A549 (cell line): ENCODE results near the gene PEX11B. TPM values are rescaled to one million over a fixed set of nuclear protein-coding genes. Genes with fewer than 3 reads are reported as not detected.

Source experiments
- BHLHE40 ChIP-seq: IDR thresholded peaks from 2 replicates; pipeline ENCODE4 v1.6.1; 2012; ENCODE audit warnings: low read depth, low read length, inconsistent platforms
- CBX8 ChIP-seq: fragments of 200-600 bp; sonication (generic); IDR thresholded peaks from 2 replicates; pipeline ENCODE4 v1.6.1; 2016
- CEBPB ChIP-seq, 2 experiments: fragments of >200 bp in 1 of 2; sonication (Bioruptor Twin) in 1 of 2; formaldehyde crosslinking in 1 of 2; IDR thresholded peaks; 2 replicates each; pipeline ENCODE4 v1.6.1; 2012 to 2016
- CHD4 ChIP-seq: fragments of 200-600 bp; sonication (generic); IDR thresholded peaks from 2 replicates; pipeline ENCODE4 v1.6.1; 2016; ENCODE audit warnings: antibody characterized with exemption, mild to moderate bottlenecking, borderline replicate concordance
- EHMT2 ChIP-seq: fragments of 200-600 bp; sonication (generic); IDR thresholded peaks from 2 replicates; pipeline ENCODE4 v1.6.1; 2016; ENCODE audit warnings: antibody characterized with exemption, low read depth, mild to moderate bottlenecking, moderate library complexity
- EP300 ChIP-seq, 2 experiments: fragments of >200 bp; sonication (Bioruptor Twin); formaldehyde crosslinking; IDR thresholded peaks; 2 replicates in 1 of 2; 3 replicates in 1 of 2; pipeline ENCODE4 v1.6.1; 2016 to 2017
- ESRRA ChIP-seq: fragments of 150-350 bp; IDR thresholded peaks from 2 replicates; pipeline ENCODE4 v1.6.1; 2014; ENCODE audit warnings: mild to moderate bottlenecking, low read length, borderline replicate concordance
- FOSL2 ChIP-seq, 2 experiments: fragments of 450-650 bp in 1 of 2; fragments of >200 bp in 1 of 2; sonication (Bioruptor Twin) in 1 of 2; formaldehyde crosslinking; IDR thresholded peaks; 2 replicates each; pipeline versions ENCODE4 v1.5.0 to v1.6.1; 2016 to 2020; ENCODE audit warnings: mild to moderate bottlenecking in 1 of 2, moderate library complexity in 1 of 2
- FOXS1 ChIP-seq: fragments of 250-450 bp; sonication (Bioruptor Pico); IDR thresholded peaks from 2 replicates; pipeline ENCODE4 v1.5.0; 2020; ENCODE audit warnings: mild to moderate bottlenecking, moderate library complexity
- GATA3 ChIP-seq: IDR thresholded peaks from 2 replicates; pipeline ENCODE4 v1.6.1; 2012; ENCODE audit warnings: borderline replicate concordance
- HDAC2 ChIP-seq: fragments of 200-600 bp; sonication (generic); IDR thresholded peaks from 2 replicates; pipeline ENCODE4 v1.6.1; 2016
- HEYL ChIP-seq: fragments of 250-450 bp; sonication (Bioruptor Pico); IDR thresholded peaks from 2 replicates; pipeline ENCODE4 v1.8.0; 2021; ENCODE audit warnings: mild to moderate bottlenecking, moderate library complexity
- HOXB5 ChIP-seq: fragments of 250-450 bp; sonication (Bioruptor Pico); IDR thresholded peaks from 2 replicates; pipeline ENCODE4 v1.5.0; 2020; ENCODE audit warnings: mild to moderate bottlenecking, moderate library complexity
- JUNB ChIP-seq: fragments of >200 bp; sonication (Bioruptor Twin); formaldehyde crosslinking; IDR thresholded peaks from 2 replicates; pipeline ENCODE4 v1.6.1; 2016
- KDM5A ChIP-seq: fragments of 200-600 bp; sonication (generic); IDR thresholded peaks from 2 replicates; pipeline ENCODE4 v1.6.1; 2016; ENCODE audit warnings: antibody characterized with exemption, mild to moderate bottlenecking
- MAFK ChIP-seq: fragments of 450-650 bp; IDR thresholded peaks from 2 replicates; pipeline ENCODE4 v1.6.1; 2014; ENCODE audit not compliant: partially characterized antibody
- MAX ChIP-seq: IDR thresholded peaks from 2 replicates; pipeline ENCODE4 v1.6.1; 2012
- MAZ ChIP-seq: fragments of 150-350 bp; IDR thresholded peaks from 2 replicates; pipeline ENCODE4 v1.6.1; 2014; ENCODE audit warnings: antibody characterized with exemption, low read depth, low read length, borderline replicate concordance
- NPAS2 ChIP-seq: fragments of 250-450 bp; sonication (Bioruptor Pico); IDR thresholded peaks from 2 replicates; pipeline ENCODE4 v1.8.0; 2022; ENCODE audit warnings: mild to moderate bottlenecking, moderate library complexity, borderline replicate concordance
- PBX3 ChIP-seq: IDR thresholded peaks from 2 replicates; pipeline ENCODE4 v1.6.1; 2012
- PHF8 ChIP-seq: fragments of 200-600 bp; sonication (generic); IDR thresholded peaks from 2 replicates; pipeline ENCODE4 v1.6.1; 2016; ENCODE audit warnings: low read depth, mild to moderate bottlenecking, antibody characterized with exemption, moderate library complexity, borderline replicate concordance
- POLR2AphosphoS2 ChIP-seq: conservative IDR thresholded peaks from 2 replicates; pipeline ENCODE4 v1.6.1; 2012; ENCODE audit warnings: low read length, improper control_type of control experiment, inconsistent platforms
- RAD21 ChIP-seq, 2 experiments: fragments of >200 bp in 1 of 2; sonication (Bioruptor Twin) in 1 of 2; formaldehyde crosslinking in 1 of 2; IDR thresholded peaks in 1 of 2; conservative IDR thresholded peaks in 1 of 2; 2 replicates in 1 of 2; 3 replicates in 1 of 2; pipeline ENCODE4 v1.6.1; 2012 to 2018; ENCODE audit warnings: inconsistent platforms in 1 of 2
- RFX5 ChIP-seq: fragments of 450-650 bp; IDR thresholded peaks from 2 replicates; pipeline ENCODE4 v1.7.1; 2014; ENCODE audit warnings: antibody characterized with exemption, mild to moderate bottlenecking, moderate library complexity
- RNF2 ChIP-seq: fragments of 200-600 bp; sonication (generic); IDR thresholded peaks from 2 replicates; pipeline ENCODE4 v1.6.1; 2016; ENCODE audit warnings: low read depth, mild to moderate bottlenecking, antibody characterized with exemption, moderate library complexity, borderline replicate concordance
- TFCP2L1 ChIP-seq: fragments of 250-450 bp; sonication (Bioruptor Pico); IDR thresholded peaks from 2 replicates; pipeline ENCODE4 v1.5.0; 2021; ENCODE audit warnings: mild to moderate bottlenecking
- TP53 ChIP-seq: fragments of 250-450 bp; sonication (Bioruptor Pico); IDR thresholded peaks from 2 replicates; pipeline ENCODE4 v1.5.0; 2021; ENCODE audit warnings: mild to moderate bottlenecking, moderate library complexity
- ZFP36 ChIP-seq: fragments of 450-650 bp; IDR thresholded peaks from 2 replicates; pipeline ENCODE4 v1.6.1; 2014; ENCODE audit warnings: borderline replicate concordance; ENCODE audit not compliant: partially characterized antibody
- polyA plus RNA-seq, 4 experiments: library from polyadenylated mRNA; depleted of rRNA in 3 of 4; stranded (reverse); fragments of >200 nt; fragmentation: RNase III in 1 of 4; extraction: RNeasy Plus Mini Kit Qiagen cat#74134 plus additional on column Dnase treatment in 1 of 4; gene quantifications; 2 replicates in 3 of 4; 3 replicates in 1 of 4; pipeline ENCODE4 v1.2.3, GENCODE V29; 2011 to 2017
- TF ChIP-seq, protein P1 (sequence below): fragments of 450-650 bp; IDR thresholded peaks from 2 replicates; pipeline ENCODE4 v1.6.1; 2014; ENCODE audit warnings: antibody characterized with exemption
- TF ChIP-seq, protein P2 (sequence below): fragments of 250-450 bp; sonication (Bioruptor Pico); IDR thresholded peaks from 2 replicates; pipeline ENCODE4 v1.5.0; 2021; ENCODE audit warnings: mild to moderate bottlenecking, moderate library complexity, borderline replicate concordance
- TF ChIP-seq, protein P3 (sequence below): fragments of >200 bp; sonication (Bioruptor Twin); formaldehyde crosslinking; IDR thresholded peaks from 2 replicates; pipeline ENCODE4 v1.6.1; 2016
- TF ChIP-seq, protein P4 (sequence below): IDR thresholded peaks from 2 replicates; pipeline ENCODE4 v1.6.1; 2012; ENCODE audit warnings: low read depth, borderline replicate concordance
- TF ChIP-seq, protein P5 (sequence below): fragments of 150-350 bp; IDR thresholded peaks from 2 replicates; pipeline ENCODE4 v1.6.1; 2014; ENCODE audit warnings: low read depth, mild to moderate bottlenecking, low read length
- TF ChIP-seq, protein P6 (sequence below): fragments of >200 bp; sonication (Bioruptor Twin); formaldehyde crosslinking; IDR thresholded peaks from 3 replicates; pipeline ENCODE4 v1.5.1; 2016

PEX11B gene
- polyA plus RNA-seq, 2 of the 4 experiments (the other 2 are of a cell fraction) = 13.9 to 40.6 TPM

DNA sequence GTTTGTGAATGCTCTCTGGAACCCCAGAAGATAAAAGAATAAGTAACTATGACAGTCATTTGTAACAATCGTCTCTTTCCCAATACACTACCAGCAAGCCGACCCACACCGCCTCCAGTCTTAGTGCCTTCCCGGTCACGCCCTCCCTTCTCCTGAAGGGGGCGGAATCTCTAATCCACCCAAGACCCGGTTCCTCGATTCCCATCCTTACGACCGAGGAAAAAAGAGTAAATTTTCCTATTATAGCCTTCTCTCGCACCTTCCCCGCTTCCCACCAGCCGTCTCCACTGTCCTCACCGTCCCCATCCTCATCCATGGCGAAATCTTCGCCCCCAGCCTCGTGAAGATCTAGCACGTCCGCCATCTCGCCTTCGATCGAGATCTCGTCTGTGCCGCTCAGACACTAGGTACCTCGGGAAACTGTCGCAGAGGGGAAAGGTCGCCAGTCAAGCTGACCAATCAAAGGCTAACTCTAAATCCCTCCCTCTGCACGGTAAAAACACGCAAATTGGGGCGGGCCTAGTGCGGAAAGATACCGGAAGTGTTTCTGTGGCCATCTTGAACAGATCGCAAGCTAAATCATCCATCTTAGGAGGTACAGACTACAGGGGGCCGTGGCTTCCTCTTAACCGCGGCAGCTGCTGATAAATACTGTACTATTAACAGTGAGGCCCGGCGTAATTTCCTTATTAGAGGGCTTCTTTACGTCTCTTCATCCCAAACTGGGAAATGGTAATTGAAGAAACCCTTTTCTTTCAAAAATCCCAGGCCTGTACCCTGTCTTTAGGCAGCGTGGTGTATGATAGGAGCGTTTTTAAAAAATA lies 8.8 kb upstream of the PEX11B start, which contains the start of gene RBM8A (continued):
- TF ChIP-seq MAX (peak; percentile 74), EHMT2 (no peak), HOXB5 (CRISPR knock-in tag) (0 out of 2 replicates have a peak, but pooled peaks have one; percentile 23), KDM5A (peak; percentile 93), EP300 (IDR thresholded peaks at IDR 0.05) (no peak), PHF8 (peak; percentile 98), HEYL (CRISPR knock-in tag) (no peak), FOXS1 (CRISPR knock-in tag) (no peak), HDAC2 (no peak), MAZ (no peak), RAD21 (conservative IDR thresholded peaks at IDR 0.05 in 1 of 2, IDR thresholded peaks at IDR 0.05 in 1 of 2) (peak; percentile 15 to 20; a peak in 1 of 5 replicates), CEBPB (IDR thresholded peaks at IDR 0.05) (no peak), CBX8 (peak; percentile 53; the same call in 1 of the 2 replicates), MAFK (no peak), FOSL2 (IDR thresholded peaks at IDR 0.05) (no peak), FOSL2 (CRISPR knock-in tag; IDR thresholded peaks at IDR 0.05) (no peak), JUNB (no peak), GATA3 (0 out of 2 replicates have a peak, but pooled peaks have one; percentile 18), PBX3 (no peak), TP53 (CRISPR knock-in tag) (0 out of 2 replicates have a peak, but pooled peaks have one; percentile 43), TFCP2L1 (CRISPR knock-in tag) (peak; percentile 39; the same call in 1 of the 2 replicates), RNF2 (no peak), RFX5 (no peak), ESRRA (no peak), CHD4 (no peak), NPAS2 (CRISPR knock-in tag) (no peak), POLR2AphosphoS2 (no peak), BHLHE40 (no peak), ZFP36 (no peak)
- TF ChIP-seq, protein P1, sequence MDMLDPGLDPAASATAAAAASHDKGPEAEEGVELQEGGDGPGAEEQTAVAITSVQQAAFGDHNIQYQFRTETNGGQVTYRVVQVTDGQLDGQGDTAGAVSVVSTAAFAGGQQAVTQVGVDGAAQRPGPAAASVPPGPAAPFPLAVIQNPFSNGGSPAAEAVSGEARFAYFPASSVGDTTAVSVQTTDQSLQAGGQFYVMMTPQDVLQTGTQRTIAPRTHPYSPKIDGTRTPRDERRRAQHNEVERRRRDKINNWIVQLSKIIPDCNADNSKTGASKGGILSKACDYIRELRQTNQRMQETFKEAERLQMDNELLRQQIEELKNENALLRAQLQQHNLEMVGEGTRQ = no peak
- TF ChIP-seq, protein P2, sequence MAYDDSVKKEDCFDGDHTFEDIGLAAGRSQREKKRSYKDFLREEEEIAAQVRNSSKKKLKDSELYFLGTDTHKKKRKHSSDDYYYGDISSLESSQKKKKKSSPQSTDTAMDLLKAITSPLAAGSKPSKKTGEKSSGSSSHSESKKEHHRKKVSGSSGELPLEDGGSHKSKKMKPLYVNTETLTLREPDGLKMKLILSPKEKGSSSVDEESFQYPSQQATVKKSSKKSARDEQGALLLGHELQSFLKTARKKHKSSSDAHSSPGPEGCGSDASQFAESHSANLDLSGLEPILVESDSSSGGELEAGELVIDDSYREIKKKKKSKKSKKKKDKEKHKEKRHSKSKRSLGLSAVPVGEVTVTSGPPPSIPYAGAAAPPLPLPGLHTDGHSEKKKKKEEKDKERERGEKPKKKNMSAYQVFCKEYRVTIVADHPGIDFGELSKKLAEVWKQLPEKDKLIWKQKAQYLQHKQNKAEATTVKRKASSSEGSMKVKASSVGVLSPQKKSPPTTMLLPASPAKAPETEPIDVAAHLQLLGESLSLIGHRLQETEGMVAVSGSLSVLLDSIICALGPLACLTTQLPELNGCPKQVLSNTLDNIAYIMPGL (CRISPR knock-in tag) = no peak
- TF ChIP-seq, protein P3, sequence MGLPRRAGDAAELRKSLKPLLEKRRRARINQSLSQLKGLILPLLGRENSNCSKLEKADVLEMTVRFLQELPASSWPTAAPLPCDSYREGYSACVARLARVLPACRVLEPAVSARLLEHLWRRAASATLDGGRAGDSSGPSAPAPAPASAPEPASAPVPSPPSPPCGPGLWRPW = no peak
- TF ChIP-seq, protein P4, sequence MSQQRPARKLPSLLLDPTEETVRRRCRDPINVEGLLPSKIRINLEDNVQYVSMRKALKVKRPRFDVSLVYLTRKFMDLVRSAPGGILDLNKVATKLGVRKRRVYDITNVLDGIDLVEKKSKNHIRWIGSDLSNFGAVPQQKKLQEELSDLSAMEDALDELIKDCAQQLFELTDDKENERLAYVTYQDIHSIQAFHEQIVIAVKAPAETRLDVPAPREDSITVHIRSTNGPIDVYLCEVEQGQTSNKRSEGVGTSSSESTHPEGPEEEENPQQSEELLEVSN = peak; percentile 49; the same call in 1 of the 2 replicates
- TF ChIP-seq, protein P5, sequence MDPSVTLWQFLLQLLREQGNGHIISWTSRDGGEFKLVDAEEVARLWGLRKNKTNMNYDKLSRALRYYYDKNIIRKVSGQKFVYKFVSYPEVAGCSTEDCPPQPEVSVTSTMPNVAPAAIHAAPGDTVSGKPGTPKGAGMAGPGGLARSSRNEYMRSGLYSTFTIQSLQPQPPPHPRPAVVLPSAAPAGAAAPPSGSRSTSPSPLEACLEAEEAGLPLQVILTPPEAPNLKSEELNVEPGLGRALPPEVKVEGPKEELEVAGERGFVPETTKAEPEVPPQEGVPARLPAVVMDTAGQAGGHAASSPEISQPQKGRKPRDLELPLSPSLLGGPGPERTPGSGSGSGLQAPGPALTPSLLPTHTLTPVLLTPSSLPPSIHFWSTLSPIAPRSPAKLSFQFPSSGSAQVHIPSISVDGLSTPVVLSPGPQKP = no peak
- TF ChIP-seq, protein P6, sequence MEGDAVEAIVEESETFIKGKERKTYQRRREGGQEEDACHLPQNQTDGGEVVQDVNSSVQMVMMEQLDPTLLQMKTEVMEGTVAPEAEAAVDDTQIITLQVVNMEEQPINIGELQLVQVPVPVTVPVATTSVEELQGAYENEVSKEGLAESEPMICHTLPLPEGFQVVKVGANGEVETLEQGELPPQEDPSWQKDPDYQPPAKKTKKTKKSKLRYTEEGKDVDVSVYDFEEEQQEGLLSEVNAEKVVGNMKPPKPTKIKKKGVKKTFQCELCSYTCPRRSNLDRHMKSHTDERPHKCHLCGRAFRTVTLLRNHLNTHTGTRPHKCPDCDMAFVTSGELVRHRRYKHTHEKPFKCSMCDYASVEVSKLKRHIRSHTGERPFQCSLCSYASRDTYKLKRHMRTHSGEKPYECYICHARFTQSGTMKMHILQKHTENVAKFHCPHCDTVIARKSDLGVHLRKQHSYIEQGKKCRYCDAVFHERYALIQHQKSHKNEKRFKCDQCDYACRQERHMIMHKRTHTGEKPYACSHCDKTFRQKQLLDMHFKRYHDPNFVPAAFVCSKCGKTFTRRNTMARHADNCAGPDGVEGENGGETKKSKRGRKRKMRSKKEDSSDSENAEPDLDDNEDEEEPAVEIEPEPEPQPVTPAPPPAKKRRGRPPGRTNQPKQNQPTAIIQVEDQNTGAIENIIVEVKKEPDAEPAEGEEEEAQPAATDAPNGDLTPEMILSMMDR = peak; percentile 60
